ENCODE results near the gene EFNA5.

Gene EFNA5

DNA sequence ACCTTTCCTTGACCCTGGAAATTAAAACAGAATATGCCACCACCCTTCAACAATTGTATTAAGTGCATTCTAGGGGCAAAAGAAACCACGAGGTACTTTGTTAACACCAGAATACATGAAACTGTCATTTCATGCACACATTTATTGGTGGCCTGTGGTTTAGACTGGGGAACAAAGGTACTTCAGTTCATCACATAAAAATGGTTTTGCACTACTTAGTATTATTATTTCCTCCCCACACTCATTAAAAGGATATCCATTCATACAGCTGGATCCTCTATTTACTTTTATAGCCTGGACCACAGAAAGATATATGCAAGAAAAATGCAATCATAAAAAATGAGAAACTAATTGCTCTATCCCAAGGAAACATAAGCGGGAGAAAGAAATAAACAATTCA, 230.9 kb downstream of the EFNA5 start:
- H3K4me3 ChIP-seq (ENCODE audit: low read depth in 1 of 2, low read length in 2 of 2): no peak overlapping the region
- H4K20me1 ChIP-seq (ENCODE audit: insufficient read depth, low read length): no peaks in the 10 kb centered on the region
- H3K27me3 ChIP-seq (ENCODE audit: insufficient read depth, low read length, poor library complexity): no peaks in the 10 kb centered on the region
- no peak for DNase-seq
- no peak overlapping the region for H2AFZ ChIP-seq (ENCODE audit: low read depth, low read length)
- peak; percentile 42; the same call in 1 of the 3 replicates for ATAC-seq (ENCODE audit: insufficient read depth, low read depth)
- no peak overlapping the region for H3K9ac ChIP-seq (ENCODE audit: low read depth, low read length)
- H3K79me2 ChIP-seq (ENCODE audit: insufficient read depth, low read length): no peaks in the 10 kb centered on the region
- H3K9me3 ChIP-seq (ENCODE audit: insufficient read depth, low read length, severe bottlenecking): peaks cover 7% of the 10 kb centered on the region
- H3K36me3 ChIP-seq (ENCODE audit: insufficient read depth, low read length): no peaks in the 10 kb centered on the region
- no peaks in the 10 kb centered on the region for H3K4me1 ChIP-seq (ENCODE audit: insufficient read depth, low read length)
- H3K27ac ChIP-seq (ENCODE audit: low read length): no peak overlapping the region
- no peak overlapping the region for H3K4me2 ChIP-seq (ENCODE audit: insufficient read depth, low read length)
- TF ChIP-seq EZH2 (IDR thresholded peaks at IDR 0.05; ENCODE audit: borderline replicate concordance, low read depth, low read length, severe bottlenecking): no peak
- TF ChIP-seq, protein P1, sequence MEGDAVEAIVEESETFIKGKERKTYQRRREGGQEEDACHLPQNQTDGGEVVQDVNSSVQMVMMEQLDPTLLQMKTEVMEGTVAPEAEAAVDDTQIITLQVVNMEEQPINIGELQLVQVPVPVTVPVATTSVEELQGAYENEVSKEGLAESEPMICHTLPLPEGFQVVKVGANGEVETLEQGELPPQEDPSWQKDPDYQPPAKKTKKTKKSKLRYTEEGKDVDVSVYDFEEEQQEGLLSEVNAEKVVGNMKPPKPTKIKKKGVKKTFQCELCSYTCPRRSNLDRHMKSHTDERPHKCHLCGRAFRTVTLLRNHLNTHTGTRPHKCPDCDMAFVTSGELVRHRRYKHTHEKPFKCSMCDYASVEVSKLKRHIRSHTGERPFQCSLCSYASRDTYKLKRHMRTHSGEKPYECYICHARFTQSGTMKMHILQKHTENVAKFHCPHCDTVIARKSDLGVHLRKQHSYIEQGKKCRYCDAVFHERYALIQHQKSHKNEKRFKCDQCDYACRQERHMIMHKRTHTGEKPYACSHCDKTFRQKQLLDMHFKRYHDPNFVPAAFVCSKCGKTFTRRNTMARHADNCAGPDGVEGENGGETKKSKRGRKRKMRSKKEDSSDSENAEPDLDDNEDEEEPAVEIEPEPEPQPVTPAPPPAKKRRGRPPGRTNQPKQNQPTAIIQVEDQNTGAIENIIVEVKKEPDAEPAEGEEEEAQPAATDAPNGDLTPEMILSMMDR (IDR thresholded peaks at IDR 0.05; ENCODE audit: borderline replicate concordance, extremely low read depth, low read length, poor library complexity, severe bottlenecking): no peak

DNA sequence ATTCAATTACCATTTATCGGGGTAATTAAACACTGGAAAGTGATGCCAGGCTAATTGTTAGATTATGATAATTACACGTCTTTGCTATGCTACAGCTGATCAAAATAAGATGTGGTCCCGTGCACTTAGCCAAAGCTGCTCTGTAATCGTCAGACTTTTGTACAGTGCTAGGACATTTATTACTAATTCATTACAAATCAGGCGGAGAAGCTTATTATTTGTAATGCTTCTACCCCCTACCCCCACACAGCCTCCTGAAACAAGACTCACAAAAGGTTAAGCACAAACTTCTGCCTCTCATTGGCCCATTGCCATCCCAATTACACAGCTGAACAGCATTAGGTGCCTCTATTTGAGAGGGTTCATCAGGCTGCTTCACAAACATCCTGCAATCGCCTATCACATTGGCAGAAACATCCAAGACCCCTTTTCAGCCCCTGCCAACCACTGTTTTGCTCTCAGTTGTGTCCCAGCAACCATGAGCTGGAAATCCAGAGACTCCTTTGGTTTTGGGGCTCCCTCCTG, 232.7 kb downstream of the EFNA5 start:
- Histone ChIP-seq H3K4me2 (ENCODE audit: insufficient read depth, low read length) (no peak overlapping the region), H3K9ac (ENCODE audit: low read depth, low read length) (no peak overlapping the region), H3K9me3 (ENCODE audit: insufficient read depth, low read length, severe bottlenecking) (peaks cover 7% of the 10 kb centered on the region), H2AFZ (ENCODE audit: low read depth, low read length) (no peak overlapping the region), H3K4me3 (ENCODE audit: low read depth in 1 of 2, low read length in 2 of 2) (no peak overlapping the region), H3K27ac (ENCODE audit: low read length) (no peak overlapping the region), H3K4me1 (ENCODE audit: insufficient read depth, low read length) (no peaks in the 10 kb centered on the region), H3K27me3 (ENCODE audit: insufficient read depth, low read length, poor library complexity) (no peaks in the 10 kb centered on the region), H3K79me2 (ENCODE audit: insufficient read depth, low read length) (no peaks in the 10 kb centered on the region), H3K36me3 (ENCODE audit: insufficient read depth, low read length) (no peaks in the 10 kb centered on the region), H4K20me1 (ENCODE audit: insufficient read depth, low read length) (no peaks in the 10 kb centered on the region)
- ATAC-seq (ENCODE audit: insufficient read depth, low read depth): no peak
- TF ChIP-seq, protein P1 (IDR thresholded peaks at IDR 0.05; ENCODE audit: borderline replicate concordance, extremely low read depth, low read length, poor library complexity, severe bottlenecking): no peak
- TF ChIP-seq EZH2 (IDR thresholded peaks at IDR 0.05; ENCODE audit: borderline replicate concordance, low read depth, low read length, severe bottlenecking): no peak
- no peak for DNase-seq

DNA sequence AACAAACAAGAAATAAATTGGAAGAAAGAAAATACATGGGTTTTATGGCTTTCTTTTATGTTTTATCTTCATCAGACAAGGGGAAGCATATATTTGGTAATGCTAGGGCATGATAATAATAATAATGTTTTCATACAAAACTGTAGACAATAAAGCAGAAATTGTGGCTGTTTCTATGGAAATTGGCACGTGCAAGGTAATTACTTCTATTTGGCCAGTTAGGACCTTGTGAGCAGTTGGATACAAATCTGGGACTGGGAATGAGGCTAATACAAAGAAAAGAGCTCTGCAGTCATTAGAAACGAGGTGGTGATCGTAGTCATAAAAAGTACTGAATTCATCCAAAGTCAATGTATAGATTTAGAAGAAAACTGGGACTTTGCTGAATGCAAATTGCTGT, 233.6 kb downstream of the EFNA5 start:
- no peaks in the 10 kb centered on the region for H3K27me3 ChIP-seq (ENCODE audit: insufficient read depth, low read length, poor library complexity)
- ATAC-seq (ENCODE audit: insufficient read depth, low read depth): no peak
- no peak overlapping the region for H3K27ac ChIP-seq (ENCODE audit: low read length)

More for the DNA sequence above, 233.6 kb downstream of the EFNA5 start:
- TF ChIP-seq, protein P1 (IDR thresholded peaks at IDR 0.05; ENCODE audit: borderline replicate concordance, extremely low read depth, low read length, poor library complexity, severe bottlenecking): no peak
- no peak for TF ChIP-seq EZH2 (IDR thresholded peaks at IDR 0.05; ENCODE audit: borderline replicate concordance, low read depth, low read length, severe bottlenecking)
- no peak for DNase-seq
- Histone ChIP-seq H3K4me2 (ENCODE audit: insufficient read depth, low read length) (no peak overlapping the region), H3K9me3 (ENCODE audit: insufficient read depth, low read length, severe bottlenecking) (peaks cover 7% of the 10 kb centered on the region), H3K36me3 (ENCODE audit: insufficient read depth, low read length) (no peaks in the 10 kb centered on the region), H3K4me1 (ENCODE audit: insufficient read depth, low read length) (no peaks in the 10 kb centered on the region), H2AFZ (ENCODE audit: low read depth, low read length) (no peak overlapping the region), H3K79me2 (ENCODE audit: insufficient read depth, low read length) (no peaks in the 10 kb centered on the region), H3K9ac (ENCODE audit: low read depth, low read length) (no peak overlapping the region), H4K20me1 (ENCODE audit: insufficient read depth, low read length) (no peaks in the 10 kb centered on the region), H3K4me3 (ENCODE audit: low read depth in 1 of 2, low read length in 2 of 2) (no peak overlapping the region)

All from DND-41 (cell line).